Sciatic nerve (tissue), 2 donors: ENCODE data around the gene MAP7. TPM values are rescaled to one million over a fixed set of nuclear protein-coding genes. Genes with fewer than 3 reads are reported as not detected.

Source experiments
- ATAC-seq: fragments of 200-7000 bp; cut with Tn5 transposase; one replicate; pipeline ENCODE4 v1.9.1; 2020; ENCODE audit warnings: mild to moderate bottlenecking, moderate library complexity
- DNase-seq: peaks from one replicate; pipeline ENCODE4 v3.0.0-alpha.2; 2020; ENCODE audit warnings: low spot score
- intact Hi-C: fragments of 100-400 bp; cut with DNase I; formaldehyde crosslinking; loops from one replicate; pipeline ENCODE4 v1.14.2; 2022
- total RNA-seq: library from RNA; stranded (reverse); fragmentation: NEBNext Ultra II Directional; extraction: Animal tissue kit (Norgen Biotek cat#: 25700); gene quantifications from one replicate; pipeline ENCODE4 v1.2.1, GENCODE V29; 2021
- donor health status: DM: no; HTN: no; CAD: no.
- donor health status: DM: no; HTN: no; CAD: no.

MAP7 gene
- total RNA-seq, 1 donor from 2014 or later, result 1.2 TPM

DNA sequence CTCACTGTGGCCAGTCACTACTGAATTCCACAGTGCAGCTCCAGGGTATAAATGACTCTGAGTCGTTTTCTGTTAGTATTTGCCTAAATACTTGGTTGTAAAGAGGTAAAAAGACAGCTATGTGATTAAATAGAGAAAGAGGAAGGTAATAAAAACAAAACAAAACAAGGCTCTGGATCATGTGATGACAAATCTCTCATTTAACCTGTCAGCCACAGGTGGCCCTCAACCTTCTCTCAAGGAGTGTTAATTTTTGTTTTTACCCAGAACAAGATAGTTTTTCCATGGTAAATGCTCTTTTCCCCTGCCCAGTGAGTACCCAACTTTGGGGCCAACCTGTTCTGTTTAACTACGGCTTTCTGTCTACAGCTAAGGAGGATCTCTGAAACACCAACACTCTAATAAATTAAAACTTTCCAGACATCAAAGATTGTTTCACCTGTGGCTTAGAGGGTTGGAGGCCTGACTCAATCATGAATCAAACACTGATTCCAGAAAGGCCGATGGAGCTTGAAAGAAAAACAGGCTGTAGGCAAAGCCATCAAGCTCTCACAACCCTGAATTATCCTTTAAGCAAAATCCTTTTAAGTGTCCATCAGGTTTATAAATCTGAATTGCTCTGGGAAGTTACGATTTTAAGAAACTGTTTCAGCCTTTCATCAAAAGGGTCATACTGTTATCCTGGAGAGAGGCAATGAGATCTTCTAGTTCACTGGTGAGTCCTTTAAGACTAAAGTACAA lies 179.1 kb downstream of the MAP7 start:
- ATAC-seq, result no peak
- DNase-seq, result no peak
- intact Hi-C loops, result no loop called here

DNA sequence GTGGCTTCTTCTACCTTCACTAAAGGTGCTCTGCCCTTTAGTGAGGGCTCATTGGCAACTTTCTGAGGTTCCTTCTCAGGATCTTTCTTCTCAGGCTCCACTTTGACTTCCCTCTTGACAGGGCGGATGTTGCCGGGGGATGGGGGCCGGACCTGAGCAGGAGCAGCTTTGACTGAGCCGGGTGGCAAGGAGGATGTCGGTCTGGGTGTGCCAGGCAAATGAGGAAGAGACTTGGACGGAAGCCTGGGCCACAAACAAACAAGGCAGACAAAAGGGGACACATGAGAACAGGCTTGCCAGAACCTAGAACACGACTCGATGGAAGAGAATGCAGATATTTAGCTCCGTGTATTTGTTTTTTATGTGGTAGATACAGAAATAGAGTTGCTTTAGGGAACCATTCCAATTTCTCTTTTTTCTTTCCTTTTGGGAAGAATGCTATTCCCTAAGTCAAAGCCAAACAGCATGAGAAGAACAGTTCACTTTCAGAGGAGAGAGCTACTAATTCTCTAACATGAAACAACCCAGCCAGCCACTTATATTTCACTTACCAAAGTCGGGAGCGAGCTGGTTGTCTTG lies 184.4 kb downstream of the MAP7 start:
- intact Hi-C loops, result no loop called here

DNA sequence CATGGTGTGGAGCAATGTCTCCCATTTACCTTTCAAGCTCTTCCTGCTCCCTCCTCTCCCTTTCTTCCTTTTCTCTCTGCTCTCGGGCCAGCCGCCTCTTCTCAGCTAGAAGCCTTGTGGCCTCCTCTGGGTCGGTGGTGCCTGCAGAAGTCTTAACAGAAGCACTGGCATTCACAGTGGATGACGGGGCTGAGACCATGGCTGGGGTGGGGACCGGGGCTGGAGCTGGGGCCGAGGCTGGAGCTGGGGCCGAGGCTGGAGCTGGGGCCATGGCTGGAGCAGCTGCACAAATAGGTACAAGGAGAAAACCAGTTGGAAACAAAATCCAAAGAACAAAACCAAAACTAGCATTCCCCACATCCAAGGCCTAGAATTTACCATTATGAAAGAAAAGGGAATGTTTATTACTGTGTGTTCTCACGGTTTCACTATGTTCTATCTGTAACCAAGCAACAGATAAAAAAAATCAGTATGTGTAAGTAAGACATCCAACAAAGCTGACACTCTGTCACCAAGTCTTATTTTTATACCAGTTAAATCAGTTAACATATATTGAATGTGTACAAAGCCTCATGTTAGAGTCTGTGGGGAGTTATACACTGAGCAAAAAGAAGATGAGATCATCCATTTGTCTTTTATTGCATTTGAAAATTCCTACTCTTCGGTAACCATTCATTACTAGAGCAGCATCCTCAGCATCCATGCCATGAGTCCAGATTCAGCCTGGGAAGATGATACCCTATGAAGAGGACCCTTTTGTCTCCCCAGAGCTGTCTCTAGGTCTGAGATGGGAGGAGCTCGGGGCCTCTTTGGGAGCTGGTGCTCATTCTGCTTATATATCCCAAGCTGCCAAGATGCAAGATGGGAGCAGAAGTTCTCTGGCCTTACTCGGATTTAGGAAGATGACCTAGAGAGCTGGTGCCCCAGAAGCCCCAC lies 187.5 kb downstream of the MAP7 start:
- DNase-seq (no peak), ATAC-seq (no peak)
- intact Hi-C loops, result no loop called here

More for the DNA sequence above, 184.4 kb downstream of the MAP7 start:
- DNase-seq, result peak; percentile 70
- peak; percentile 55 for ATAC-seq

DNA sequence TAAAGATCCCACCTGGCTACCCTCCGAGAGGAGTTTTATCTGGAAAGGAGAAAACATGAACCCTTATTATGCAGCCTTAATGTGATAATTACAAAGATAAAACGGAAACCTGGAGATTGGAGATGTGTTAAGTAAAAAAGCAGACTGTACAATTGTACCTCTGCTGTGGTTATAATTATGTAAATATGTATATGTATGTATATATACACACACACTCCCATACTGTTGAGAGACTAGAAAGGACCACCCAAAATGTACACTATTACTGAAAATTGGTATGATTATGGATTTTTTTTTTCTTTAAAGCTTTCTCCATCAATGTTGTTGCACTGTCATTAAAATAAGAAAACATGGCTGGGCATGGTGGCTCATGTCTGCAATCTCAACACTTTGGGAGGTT lies 188.4 kb downstream of the MAP7 start:
- intact Hi-C loops, result no loop called here
- DNase-seq (no peak), ATAC-seq (no peak)

DNA sequence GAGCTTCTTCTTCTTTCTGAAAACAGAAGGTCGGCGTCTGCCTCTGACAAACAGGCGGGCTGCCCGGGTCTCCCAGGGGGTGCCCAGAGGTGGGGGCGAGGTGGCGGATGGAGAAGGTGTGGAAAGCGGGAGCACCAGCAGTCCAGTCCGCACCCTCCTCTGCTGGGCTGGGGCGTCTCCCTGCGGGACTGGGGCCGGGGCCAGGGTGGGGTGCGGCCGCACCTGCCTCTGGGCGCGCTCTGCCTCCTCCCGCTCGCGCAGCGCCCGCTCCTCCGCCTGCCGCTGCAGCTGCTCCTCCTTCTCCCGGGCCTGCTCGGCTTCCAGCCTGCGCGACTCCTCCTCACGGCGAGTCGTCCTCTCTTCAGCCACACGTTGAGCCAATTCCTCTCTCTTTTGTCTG lies 189.4 kb downstream of the MAP7 start:
- no peak for ATAC-seq
- no peak for DNase-seq
- intact Hi-C loops, result no loop called here

DNA sequence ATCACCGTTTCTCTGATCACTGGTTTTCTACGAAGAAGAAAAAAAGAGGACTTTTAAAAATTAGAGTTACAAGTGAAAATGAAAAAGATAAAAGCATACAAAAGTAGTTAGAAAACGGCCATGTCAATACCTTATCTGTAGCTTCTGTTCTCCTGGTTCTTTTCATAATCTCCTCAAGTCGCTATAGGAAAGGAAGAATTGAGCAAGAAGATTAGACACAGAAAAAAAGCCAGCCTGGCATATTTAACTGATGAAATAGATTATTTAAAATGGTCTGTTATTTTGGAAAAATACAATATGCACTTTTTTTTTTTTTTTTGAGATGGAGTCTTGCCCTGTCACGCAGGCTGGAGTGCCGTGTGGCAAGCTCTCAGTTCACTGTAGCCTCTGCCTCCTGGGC lies 190.4 kb downstream of the MAP7 start:
- no peak for DNase-seq
- ATAC-seq, result no peak
- intact Hi-C loops, result no loop called here

DNA sequence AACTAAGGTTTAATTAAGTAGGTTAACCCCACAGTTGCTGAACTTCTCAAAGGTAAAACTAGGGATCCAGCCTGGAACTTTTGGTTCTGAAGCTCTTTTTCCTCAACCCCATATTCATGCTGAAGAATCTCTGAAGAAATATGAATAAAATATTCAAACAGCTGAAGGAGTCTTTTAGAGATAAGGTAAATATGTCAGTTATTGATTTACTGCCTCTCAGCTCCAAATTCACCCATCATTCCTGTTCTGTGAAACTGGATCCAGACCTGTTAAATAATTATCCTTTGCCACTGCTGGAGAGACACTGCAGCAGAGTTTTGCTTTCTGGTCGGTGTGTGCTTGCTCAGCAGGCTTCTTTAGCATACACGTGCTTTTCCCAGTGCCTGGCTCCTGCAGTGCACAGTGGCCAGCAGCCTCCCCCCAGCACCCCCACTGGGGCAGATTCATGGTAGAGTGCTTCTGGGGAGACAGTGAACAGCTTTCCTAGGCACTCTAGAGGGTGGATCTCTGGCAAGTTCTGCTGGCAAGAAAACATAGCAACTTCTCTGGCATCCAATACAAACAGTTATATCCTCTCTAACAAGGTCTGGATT lies 198.6 kb downstream of the MAP7 start:
- ATAC-seq (no peak), DNase-seq (no peak)
- intact Hi-C loops, result no loop called here

DNA sequence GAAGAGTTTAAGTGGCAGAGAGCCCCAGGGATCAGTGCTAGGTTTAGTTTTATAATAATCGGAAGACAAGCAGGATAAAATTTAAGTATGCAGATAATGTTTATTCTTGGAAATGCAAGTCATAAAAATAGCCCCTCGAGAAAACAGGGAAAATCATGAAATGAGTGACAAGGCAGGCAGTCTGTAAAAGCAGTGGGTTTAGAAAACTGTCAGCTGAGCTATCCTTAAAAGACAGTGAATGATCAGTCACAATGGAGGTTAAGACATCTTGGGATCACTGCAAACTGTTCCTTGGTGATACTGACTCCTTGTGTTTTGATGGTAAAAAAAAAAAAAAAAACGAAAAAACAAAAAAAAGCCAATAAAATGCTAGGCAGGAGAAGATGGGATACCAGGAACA lies 199.3 kb downstream of the MAP7 start:
- DNase-seq, result no peak
- intact Hi-C loops, result no loop called here
- no peak for ATAC-seq

DNA sequence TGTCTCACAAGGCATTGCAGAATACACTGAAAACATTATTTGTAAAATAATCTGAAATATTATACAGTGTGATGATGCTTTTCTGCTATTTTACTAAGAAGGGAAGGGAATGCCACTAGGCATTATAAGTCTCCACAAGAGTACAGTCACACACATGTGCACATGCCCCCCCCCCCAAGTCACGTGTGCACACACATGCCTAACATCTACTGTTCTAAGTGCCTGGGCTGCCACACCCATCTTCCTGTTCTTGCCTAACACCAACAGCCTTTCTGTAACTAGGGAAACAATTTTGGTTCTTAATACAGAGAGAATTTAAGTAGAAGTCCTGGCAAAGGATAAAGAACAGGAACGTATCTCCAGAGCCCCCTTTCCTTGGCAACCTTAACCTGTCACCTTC lies 202.4 kb downstream of the MAP7 start:
- no peak for DNase-seq
- intact Hi-C loops, result no loop called here
- ATAC-seq, result peak; percentile 73

DNA sequence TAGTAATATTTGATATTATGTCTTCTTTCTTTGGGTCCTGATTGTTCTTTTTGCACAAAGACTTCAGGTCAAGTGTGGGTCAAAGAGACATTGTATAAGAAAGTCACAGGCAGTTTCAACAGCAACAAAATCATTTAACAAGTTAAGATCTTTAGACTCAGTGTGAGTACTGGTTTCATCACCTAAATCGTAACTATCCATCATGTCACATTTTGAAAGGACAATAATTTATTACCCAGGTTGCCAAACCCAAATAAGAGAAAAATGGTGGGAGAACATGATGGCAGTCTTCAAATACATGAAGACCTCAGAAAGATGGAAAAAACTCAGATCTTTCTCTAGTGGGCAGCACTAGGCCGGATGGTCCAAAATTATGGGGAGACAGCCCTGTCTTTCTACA lies 205.1 kb downstream of the MAP7 start:
- DNase-seq (no peak), ATAC-seq (no peak)
- intact Hi-C loops, result no loop called here

DNA sequence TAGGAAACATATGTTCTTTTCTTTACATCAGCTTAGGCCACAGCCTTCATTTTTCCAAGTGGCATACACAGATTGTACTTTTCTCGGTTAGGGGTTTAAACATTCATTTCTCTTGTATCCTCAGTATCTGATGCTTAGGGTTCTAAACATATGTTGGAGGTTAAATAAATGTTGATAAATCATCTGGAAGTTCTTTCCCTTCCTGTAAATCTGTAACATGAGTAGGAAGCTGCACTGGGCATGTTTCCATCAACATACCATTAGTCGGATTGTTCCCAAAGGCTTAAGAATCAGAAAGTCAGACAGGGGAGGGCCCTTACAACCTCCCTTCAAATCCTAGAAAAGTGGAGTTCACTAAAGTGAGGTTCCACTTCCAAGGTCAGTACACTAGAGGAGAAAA lies 205.8 kb downstream of the MAP7 start:
- DNase-seq (no peak), ATAC-seq (no peak)
- intact Hi-C loops, result no loop called here

DNA sequence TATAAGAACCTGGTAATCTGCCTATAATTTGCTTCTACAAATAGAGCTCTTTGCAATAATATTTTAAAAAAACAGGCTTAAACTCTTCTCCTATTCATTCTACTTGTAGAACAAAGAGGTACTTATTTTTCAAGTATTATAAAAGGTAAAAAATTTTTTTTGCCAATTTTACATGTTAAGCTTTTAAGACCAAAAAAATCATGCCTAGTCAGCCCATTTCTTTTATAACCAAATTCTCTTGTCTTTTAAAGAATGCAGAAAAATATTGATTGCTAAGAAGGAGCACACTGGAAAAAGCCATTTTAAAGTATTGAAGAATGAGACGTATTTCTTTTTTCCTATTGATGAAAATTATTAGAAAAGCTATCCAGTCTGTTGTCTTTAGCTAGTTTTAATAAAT lies 206.5 kb downstream of the MAP7 start:
- intact Hi-C loops, result no loop called here
- ATAC-seq (no peak), DNase-seq (no peak)

DNA sequence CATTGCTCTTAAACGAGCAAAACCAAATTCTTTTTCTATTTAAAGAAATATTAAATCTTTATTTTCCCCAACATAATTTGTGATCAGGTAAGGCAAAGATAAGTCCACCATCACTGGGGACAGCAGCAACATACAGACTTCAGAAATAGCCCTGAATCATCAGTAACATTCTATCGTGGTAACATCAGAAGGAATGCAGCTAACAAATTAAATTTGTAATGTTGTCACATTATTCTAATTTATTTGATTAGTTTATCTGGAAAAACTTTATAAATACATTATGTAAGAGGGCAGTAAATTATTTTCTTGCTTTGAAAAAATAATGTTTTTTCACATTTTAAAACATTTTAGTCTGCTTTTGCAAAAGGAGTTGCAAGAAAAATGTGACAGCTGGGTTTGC lies 206.9 kb downstream of the MAP7 start:
- ATAC-seq, result no peak
- intact Hi-C loops, result no loop called here

DNA sequence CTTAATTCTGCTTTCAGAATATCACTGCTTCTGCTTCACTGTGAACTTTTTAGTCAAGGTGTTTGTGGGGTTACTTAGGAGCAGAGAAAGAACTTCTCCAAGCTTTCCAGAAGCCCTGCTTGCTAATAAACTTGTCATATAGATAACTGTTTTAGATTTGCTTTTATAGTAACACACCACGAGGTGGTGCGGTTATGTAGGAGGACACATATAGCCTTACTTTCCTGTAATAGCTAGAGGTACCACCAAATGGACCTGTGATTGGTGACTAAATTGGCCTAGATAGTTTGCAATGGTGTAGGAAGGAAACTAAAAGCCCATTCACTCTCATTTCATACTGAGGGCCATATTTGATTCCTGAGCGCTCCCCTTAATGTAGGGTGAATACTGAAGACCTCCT lies 208.3 kb downstream of the MAP7 start:
- intact Hi-C loops, result no loop called here
- ATAC-seq (no peak), DNase-seq (no peak)

More for the DNA sequence above, 206.9 kb downstream of the MAP7 start:
- DNase-seq, result no peak

DNA sequence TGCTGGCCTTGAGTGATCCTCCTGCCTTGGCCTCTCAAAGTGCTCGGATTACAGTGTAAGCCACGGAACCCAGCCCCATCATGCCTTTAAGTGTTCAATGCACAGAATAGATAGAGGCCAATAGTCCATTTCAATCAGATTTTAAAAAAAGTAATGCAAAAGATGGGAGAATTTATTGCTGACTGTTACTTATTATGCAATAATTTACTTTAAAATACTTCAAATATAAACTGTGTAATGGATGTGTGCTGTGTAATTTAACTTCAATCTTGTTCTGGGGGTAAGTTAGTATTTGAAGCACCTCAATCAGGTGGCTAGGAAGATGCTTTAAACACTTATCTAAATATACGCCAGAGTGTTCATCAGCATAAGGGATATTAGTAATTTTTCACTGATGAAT lies 208.9 kb downstream of the MAP7 start:
- intact Hi-C loops, result no loop called here
- DNase-seq (no peak), ATAC-seq (no peak)

DNA sequence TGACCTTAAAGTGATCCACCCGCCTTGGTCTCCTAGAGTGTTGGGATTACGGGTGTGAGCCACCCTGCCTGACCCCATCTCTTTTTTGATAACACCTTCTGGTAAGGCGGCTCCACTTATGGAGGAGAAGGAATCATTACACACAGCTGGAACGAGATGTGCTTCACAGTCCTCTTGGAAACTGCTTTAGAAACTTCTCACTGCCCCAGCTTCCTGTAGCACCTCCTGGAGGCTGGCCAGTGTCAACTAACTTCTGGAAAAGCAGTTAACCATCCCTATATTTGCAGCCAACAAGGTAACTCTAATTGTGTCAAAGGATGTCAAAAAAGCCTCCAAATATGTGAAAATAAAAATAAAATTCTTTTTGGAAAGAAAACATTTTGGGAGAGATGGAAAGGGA lies 211.7 kb downstream of the MAP7 start:
- ATAC-seq, result no peak
- intact Hi-C loops, result no loop called here
- DNase-seq, result no peak

DNA sequence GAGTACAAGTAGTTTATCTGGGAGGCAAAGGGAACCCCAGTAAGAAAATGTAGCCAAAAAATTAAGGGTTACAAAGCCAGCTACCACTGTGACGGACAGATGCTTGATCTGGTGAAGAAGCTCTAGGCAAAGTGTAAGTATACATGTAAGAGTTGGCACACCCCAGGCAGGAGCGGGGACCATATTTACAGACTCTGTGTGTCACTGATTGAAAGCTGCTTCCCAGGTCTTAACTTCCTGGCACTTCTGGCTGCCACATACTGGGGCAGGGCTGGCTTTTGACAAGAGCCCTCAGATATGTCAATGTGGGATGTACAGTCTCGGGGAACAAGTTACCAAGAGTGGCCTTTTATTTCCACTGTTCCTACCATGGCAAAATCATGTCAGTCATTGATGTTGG lies 212.6 kb downstream of the MAP7 start:
- no peak for DNase-seq
- intact Hi-C loops, result no loop called here
- no peak for ATAC-seq

DNA sequence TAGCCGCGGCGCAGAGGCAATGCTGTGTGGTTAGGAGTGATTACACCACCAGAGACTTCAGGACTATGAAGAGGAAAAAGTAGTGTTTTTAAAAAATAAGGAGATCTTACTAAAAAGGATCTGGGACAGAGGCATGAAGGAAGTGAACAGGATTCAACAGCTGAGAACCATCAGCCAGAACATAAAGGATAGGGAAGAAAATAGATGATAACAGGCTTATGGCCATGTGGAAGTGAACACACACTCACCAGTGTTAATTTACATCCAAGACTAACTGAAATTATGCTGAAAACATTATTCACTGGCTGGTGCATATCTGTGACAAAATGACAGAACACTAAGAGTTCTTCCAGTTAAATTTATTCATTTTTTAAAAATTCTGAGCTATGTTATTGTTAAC lies 213.1 kb downstream of the MAP7 start:
- no peak for ATAC-seq
- no peak for DNase-seq
- intact Hi-C loops, result no loop called here

DNA sequence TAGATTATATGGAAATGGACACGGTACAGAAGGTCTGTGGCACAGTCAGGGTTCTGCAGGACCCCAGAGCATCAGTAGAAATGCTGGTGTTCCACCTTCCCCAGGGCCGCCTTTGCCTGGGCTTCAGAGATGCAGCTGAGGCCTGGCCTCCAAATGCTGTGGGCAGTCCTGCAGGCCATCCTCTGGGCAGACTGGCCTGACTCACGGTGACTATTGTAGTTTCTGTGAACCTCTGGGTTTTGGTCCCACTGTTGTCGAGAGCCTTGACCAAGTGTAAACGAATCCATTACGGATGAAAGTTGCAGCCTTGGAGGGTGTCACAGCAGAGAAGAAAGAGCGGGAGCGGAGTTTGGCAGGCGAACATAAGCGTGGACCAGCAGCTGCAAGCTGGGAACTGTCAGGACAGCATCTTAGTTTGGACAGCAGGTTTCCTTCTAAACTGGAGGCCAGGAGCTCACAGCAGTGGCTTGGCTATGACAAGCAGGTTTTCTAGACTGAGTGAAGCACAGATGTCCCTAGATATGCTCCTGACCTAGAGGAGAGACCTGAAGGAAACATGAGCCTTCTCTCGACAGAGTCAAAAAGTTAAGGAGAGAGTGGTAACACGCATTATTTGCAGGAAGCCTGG lies 214.4 kb downstream of the MAP7 start:
- no peak for DNase-seq
- intact Hi-C loops, result no loop called here
- ATAC-seq, result peak; percentile 20
